Measurements from ENCODE around the gene SPI1. TPM values are rescaled to one million over a fixed set of nuclear protein-coding genes. Genes with fewer than 3 reads are reported as not detected.

Gene SPI1
- total RNA-seq (2014; rRNA removed; shearing (Covaris generic)) = not detected in 2 replicates

DNA sequence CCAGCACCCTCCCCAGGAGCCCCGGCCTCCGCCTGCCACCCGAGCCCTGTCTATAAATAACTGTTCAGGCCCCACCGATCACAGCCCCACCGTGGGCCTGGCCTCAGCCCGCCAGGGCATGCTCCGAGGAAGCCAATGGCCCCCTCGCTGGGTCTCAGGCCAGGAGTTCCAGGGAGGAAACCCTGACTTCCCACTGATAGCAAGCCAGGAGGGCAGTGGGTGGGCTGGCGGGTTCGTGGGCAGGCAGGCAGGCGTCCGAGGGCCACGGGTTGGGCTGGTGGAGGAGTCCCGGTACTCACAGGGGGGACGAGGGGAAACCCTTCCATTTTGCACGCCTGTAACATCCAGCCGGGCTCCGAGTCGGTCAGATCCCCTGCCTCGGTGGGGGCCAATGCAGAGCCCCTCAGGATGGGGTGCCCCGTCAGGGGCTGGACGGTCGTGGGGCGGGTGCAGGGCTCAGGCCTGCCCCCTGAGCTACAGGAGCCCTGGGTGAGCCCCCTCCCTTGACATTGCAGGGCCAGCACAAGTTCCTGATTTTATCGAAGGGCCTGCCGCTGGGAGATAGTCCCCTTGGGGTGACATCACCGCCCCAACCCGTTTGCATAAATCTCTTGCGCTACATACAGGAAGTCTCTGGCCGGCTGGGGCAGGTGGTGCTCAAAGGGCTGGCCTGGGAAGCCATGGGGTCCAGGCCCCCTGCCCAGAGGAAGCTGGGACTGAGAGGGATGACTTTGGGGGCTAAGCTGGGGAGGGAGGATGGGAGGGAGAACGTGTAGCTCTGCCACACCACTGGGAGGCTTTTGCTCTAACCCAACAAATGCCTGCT is at the start of gene SPI1:
SPI1 (minus strand) TSS at position 538 of the 826 bp plus-strand sequence; CDS start at position 344, 194 bp downstream.
- Histone ChIP-seq H3K4me3 (no peak within 1 kb of the TSS), H3K4me1 (replicated peaks) (peaks cover 11% of the 10 kb centered on the region), H3K9me3 (replicated peaks) (no peaks in the 10 kb centered on the region), H3K27ac (no peak within 1 kb of the TSS), H3K27me3 (replicated peaks) (no peaks in the 10 kb centered on the region), H3K36me3 (no peaks in the 10 kb centered on the region)
- DNase-seq (ENCODE audit: low read depth in 1 of 2, low spot score in 2 of 2) = peak in 1 of 2 experiments; percentile 42

DNA sequence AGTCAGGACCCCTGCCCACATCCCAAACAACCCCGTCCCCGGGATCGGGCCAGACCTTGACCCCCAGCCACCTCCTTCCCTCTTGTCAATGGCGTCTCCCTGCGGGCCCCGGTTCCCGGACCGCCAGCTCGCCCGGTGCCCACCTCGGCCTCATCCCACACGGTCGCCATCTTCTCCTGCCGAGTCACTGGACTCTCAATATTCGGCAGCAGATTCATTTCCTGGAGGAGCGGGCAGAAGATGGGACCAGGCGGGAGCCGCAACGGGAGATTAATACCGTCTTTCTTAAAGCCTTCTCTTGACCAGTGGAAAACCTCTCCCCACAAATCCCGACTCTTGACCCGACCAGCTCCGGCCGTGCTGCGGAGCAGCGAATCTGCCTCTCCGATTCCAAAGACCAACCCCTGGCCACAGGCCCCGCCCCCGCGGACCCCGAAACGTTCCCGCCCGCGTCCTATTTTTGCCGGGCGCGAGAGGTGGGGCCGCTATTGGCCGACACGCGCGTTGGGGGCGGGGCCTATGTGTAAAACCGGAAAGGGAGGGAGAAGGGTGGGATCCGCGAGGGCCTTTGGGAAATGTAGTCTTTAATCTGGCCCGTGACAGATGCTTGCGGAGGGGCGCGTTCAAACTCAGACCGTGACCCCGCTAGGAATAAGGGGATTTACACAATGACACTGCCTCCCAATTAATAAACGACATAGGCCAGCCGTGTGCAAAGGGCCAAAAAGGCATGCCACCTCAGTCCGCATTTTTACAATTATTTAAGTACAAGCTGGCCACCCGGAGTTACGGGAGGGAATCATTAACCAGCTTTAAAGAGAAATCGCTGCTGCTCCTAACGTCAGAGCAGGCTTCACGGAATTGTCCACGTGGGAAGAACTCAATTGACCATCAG is 48.0 kb upstream of the SPI1 start, which contains the start of gene PSMC3:
PSMC3 (minus strand) TSS at position 378 of the 895 bp plus-strand sequence; CDS start at position 218, 160 bp downstream.
- Histone ChIP-seq H3K27ac (peak within 1 kb of the TSS; percentile 97), H3K9me3 (replicated peaks) (no peaks in the 10 kb centered on the region), H3K27me3 (replicated peaks) (no peaks in the 10 kb centered on the region), H3K4me3 (peak within 1 kb of the TSS; percentile 76), H3K36me3 (peaks cover 48% of the 10 kb centered on the region), H3K4me1 (replicated peaks) (peaks cover 9% of the 10 kb centered on the region)
- DNase-seq (ENCODE audit: low read depth in 1 of 2, low spot score in 2 of 2) = peak; percentile 97 to 98

DNA sequence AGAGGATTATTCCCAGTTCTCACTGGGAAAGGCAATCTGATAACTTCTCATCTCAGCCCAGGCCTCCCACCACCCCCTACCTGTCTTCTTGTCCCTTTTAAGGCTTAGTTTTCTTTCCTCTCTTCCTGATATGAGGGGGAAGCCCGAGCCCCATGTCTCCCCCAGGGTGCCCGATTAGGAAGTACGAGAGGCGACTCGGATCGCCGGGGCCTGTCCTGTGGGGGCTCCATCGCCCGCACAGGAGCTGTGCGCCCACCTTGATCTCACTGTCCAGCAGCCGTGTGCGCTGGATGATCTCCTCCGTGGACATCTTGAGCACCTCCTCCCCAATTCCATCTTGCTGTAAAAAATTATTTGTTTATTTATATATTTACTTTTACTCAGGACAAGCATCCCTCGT is 47.3 kb upstream of the SPI1 start:
- Histone ChIP-seq H3K27ac (peak overlapping the region; percentile 97), H3K36me3 (peaks cover 55% of the 10 kb centered on the region), H3K27me3 (replicated peaks) (no peaks in the 10 kb centered on the region), H3K4me1 (replicated peaks) (peaks cover 9% of the 10 kb centered on the region), H3K9me3 (replicated peaks) (no peaks in the 10 kb centered on the region), H3K4me3 (peak overlapping the region; percentile 76)
- no peak for DNase-seq (ENCODE audit: low read depth in 1 of 2, low spot score in 2 of 2)

DNA sequence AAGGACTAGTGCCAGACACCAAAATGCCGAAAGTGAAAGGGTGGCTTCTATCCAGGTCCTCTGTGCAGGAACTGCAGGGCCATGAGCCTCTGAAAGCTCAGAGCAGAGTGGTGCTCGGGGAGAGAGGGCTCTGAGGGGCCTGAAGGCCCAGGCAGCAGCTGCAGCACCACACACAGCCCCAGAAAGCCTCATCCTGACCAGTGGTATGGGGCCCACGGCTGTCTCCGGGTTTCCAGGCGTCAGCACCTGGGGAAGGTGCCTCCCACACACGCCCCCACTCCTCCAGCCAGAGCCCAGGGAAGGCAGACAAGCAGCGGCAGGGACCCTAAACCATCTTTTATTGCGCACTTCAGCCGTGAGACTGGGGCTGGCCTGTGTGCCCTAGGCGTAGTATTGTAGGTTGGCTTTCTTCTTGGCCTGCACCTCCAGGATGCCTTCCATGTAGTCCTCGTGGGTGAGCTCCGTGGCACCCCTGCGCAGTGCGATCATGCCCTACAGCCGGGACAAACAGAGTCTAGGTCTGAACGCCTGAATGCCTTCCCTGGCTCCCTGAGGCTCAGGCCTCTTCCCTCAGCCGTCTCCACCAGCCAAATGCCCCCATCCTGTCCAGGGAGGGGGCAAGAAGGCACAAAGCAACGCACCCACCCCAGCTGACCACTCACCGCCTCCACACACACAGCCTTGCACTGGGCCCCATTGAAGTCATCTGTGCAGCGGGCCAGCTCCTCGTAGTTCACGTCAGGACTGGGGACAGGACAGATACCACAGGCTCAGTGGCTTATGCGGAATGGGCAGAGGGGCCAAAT is 40.3 kb upstream of the SPI1 start:
- H3K27me3 ChIP-seq (replicated peaks) = no peaks in the 10 kb centered on the region
- no peak overlapping the region for H3K27ac ChIP-seq
- no peak overlapping the region for H3K4me3 ChIP-seq
- H3K36me3 ChIP-seq = peaks cover 95% of the 10 kb centered on the region
- no peaks in the 10 kb centered on the region for H3K9me3 ChIP-seq (replicated peaks)
- H3K4me1 ChIP-seq (replicated peaks) = peaks cover 27% of the 10 kb centered on the region
- no peak for DNase-seq (ENCODE audit: low read depth in 1 of 2, low spot score in 2 of 2)

DNA sequence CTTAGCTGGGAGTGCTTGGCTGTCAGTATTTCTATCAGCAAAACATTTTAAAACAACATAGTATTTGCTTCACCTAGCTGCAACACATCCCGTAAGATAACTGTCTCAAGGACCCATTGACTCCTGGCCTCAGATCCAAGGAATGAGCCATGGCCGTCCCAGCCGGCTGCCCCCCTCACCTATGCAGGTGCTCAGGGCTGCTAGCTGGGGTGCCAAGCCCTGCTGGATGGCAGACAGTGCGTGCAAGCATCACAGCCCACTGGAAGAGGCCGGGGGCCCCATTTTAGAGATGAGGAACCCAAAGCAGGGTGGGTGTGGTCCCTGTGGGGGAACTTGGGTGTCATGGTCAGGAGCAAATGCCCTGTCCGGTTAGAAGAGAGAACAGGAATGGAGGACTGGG is 39.4 kb upstream of the SPI1 start:
- peaks cover 92% of the 10 kb centered on the region for H3K36me3 ChIP-seq
- H3K27me3 ChIP-seq (replicated peaks) = no peaks in the 10 kb centered on the region
- H3K27ac ChIP-seq = no peak overlapping the region

DNA sequence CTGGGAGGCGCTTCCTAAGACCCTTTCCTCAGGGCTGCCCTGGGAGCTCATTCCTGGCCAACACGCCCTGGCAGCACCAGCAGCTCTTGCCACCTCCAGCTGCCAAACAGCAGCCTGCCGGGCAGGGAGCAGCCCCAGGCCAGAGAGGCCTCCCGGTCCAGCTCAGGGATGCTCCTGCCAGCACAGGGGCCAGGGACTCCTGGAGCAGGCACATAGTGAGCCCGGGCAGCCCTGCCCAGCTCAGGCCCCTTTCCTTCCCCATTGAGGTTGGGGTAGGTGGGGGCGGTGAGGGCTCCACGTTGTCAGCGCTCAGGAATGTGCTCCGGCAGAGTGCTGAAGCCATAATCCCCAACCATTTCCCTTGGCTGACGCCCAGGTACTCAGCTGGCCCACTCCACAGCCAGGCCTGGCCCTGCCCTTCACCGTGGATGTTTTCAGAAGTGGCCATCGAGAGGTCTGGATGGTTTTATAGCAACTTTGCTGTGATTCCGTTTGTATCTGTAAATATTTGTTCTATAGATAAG is 37.7 kb upstream of the SPI1 start:
- peak overlapping the region; percentile 58 for H3K27ac ChIP-seq
- DNase-seq (ENCODE audit: low read depth in 1 of 2, low spot score in 2 of 2) = peak; percentile 86 to 95
- H3K27me3 ChIP-seq (replicated peaks) = no peaks in the 10 kb centered on the region
- H3K4me3 ChIP-seq = no peak overlapping the region
- H3K36me3 ChIP-seq = peaks cover 88% of the 10 kb centered on the region
- no peaks in the 10 kb centered on the region for H3K9me3 ChIP-seq (replicated peaks)
- peaks cover 27% of the 10 kb centered on the region for H3K4me1 ChIP-seq (replicated peaks)

More for the DNA sequence above, 39.4 kb upstream of the SPI1 start:
- Histone ChIP-seq H3K4me3 (no peak overlapping the region), H3K4me1 (replicated peaks) (peaks cover 27% of the 10 kb centered on the region), H3K9me3 (replicated peaks) (no peaks in the 10 kb centered on the region)
- no peak for DNase-seq (ENCODE audit: low read depth in 1 of 2, low spot score in 2 of 2)

DNA sequence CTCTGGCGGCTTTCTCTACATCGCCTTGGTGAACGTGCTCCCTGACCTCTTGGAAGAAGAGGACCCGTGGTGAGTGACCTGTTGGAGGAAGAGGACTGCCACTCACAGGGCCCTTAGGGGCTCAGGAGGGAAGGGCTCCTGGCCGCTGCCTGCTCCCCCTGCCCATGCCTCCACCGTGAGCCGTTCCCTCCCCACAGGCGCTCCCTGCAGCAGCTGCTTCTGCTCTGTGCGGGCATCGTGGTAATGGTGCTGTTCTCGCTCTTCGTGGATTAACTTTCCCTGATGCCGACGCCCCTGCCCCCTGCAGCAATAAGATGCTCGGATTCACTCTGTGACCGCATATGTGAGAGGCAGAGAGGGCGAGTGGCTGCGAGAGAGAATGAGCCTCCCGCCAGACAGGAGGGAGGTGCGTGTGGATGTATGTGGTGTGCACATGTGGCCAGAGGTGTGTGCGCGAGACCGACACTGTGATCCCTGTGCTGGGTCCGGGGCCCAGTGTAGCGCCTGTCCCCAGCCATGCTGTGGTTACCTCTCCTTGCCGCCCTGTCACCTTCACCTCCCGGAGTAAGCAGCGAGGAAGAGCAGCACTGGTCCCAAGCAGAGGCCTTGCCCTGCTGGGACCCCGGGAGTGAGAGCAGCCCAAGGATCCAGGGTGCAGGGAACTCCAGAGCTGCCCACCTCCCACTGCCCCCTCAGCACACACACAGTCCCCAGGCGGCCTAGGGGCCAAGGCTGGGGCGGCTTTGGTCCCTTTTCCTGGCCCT is 36.9 kb upstream of the SPI1 start:
- no peak overlapping the region for H3K4me3 ChIP-seq
- no peak for DNase-seq (ENCODE audit: low read depth in 1 of 2, low spot score in 2 of 2)
- peaks cover 88% of the 10 kb centered on the region for H3K36me3 ChIP-seq
- H3K27ac ChIP-seq = peak overlapping the region; percentile 58
- H3K4me1 ChIP-seq (replicated peaks) = peaks cover 28% of the 10 kb centered on the region
- H3K9me3 ChIP-seq (replicated peaks) = no peaks in the 10 kb centered on the region
- H3K27me3 ChIP-seq (replicated peaks) = no peaks in the 10 kb centered on the region

DNA sequence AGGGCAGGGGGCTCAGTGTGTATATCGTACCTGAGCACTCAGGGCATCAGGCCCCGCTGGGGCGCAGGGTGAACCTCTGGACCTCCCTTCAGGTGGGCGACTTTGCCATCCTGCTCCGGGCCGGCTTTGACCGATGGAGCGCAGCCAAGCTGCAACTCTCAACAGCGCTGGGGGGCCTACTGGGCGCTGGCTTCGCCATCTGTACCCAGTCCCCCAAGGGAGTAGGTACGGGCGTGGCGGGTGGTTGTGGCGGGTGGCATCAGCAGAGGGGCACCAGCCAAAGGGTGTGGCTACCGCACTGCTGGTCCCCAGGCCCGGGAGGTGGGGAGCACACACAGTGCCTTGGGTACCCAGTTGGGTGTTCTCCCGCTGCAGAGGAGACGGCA is 36.3 kb upstream of the SPI1 start:
- DNase-seq (ENCODE audit: low read depth in 1 of 2, low spot score in 2 of 2) = peak in 1 of 2 experiments; percentile 45
- no peaks in the 10 kb centered on the region for H3K9me3 ChIP-seq (replicated peaks)
- peaks cover 87% of the 10 kb centered on the region for H3K36me3 ChIP-seq
- H3K27ac ChIP-seq = no peak overlapping the region
- no peaks in the 10 kb centered on the region for H3K27me3 ChIP-seq (replicated peaks)
- no peak overlapping the region for H3K4me3 ChIP-seq
- peaks cover 34% of the 10 kb centered on the region for H3K4me1 ChIP-seq (replicated peaks)

DNA sequence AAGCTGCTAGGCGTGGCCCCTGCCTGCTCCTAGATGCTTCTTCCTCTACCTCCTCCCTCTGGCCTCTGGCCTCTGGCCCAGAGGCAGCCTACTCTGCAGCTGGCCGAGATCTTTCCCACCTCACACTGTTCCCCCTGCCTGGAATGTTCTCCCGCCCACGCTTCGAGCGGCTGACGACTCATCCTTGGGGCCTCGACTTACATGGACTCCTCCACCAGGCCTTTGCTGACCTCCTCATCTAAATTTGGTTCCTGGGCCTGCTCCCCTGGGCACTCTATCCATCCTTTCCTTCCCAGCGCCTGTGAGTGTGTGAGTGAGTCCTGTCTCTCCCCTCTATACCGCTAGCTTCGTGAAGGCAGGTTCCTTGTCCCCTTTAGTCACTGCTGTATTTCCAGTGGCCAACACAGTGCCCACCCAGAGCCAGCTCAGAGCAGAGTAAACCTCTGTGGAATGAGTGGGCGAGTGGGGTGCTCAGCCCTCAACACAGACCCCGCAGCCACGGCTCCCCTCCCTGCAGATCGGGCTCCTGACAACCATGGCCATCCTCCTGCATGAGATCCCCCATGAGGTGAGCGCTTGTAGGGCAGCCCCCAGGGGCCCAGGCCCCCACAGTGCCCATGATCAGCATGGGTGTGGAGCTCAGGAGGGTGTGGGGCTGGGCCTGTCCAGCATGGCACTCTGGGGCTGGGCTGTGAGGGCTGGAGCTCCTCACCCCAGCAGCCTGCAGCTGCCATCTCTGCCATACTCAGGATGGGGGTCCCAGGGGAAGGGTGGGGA is 35.7 kb upstream of the SPI1 start:
- DNase-seq (ENCODE audit: low read depth in 1 of 2, low spot score in 2 of 2) = no peak
- Histone ChIP-seq H3K9me3 (replicated peaks) (no peaks in the 10 kb centered on the region), H3K4me1 (replicated peaks) (peaks cover 40% of the 10 kb centered on the region), H3K36me3 (peaks cover 81% of the 10 kb centered on the region), H3K27me3 (replicated peaks) (no peaks in the 10 kb centered on the region), H3K4me3 (no peak overlapping the region), H3K27ac (no peak overlapping the region)

DNA sequence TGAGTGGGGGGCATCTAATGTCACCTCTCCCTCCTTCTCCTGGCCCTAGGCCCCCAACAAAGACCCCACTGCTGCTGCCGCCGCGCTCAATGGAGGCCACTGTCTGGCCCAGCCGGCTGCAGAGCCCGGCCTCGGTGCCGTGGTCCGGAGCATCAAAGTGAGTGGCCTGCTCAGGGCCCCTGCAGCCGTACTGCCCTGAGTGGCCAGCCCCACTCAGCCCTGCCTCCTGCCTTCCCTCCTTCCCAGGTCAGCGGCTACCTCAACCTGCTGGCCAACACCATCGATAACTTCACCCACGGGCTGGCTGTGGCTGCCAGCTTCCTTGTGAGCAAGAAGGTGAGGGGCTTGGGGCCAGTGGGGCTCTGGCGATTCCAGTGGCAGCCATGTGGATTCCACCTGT is 35.0 kb upstream of the SPI1 start:
- no peak for DNase-seq (ENCODE audit: low read depth in 1 of 2, low spot score in 2 of 2)
- Histone ChIP-seq H3K27me3 (replicated peaks) (no peaks in the 10 kb centered on the region), H3K4me3 (no peak overlapping the region), H3K27ac (no peak overlapping the region), H3K4me1 (replicated peaks) (peaks cover 43% of the 10 kb centered on the region), H3K36me3 (peaks cover 73% of the 10 kb centered on the region), H3K9me3 (replicated peaks) (no peaks in the 10 kb centered on the region)

DNA sequence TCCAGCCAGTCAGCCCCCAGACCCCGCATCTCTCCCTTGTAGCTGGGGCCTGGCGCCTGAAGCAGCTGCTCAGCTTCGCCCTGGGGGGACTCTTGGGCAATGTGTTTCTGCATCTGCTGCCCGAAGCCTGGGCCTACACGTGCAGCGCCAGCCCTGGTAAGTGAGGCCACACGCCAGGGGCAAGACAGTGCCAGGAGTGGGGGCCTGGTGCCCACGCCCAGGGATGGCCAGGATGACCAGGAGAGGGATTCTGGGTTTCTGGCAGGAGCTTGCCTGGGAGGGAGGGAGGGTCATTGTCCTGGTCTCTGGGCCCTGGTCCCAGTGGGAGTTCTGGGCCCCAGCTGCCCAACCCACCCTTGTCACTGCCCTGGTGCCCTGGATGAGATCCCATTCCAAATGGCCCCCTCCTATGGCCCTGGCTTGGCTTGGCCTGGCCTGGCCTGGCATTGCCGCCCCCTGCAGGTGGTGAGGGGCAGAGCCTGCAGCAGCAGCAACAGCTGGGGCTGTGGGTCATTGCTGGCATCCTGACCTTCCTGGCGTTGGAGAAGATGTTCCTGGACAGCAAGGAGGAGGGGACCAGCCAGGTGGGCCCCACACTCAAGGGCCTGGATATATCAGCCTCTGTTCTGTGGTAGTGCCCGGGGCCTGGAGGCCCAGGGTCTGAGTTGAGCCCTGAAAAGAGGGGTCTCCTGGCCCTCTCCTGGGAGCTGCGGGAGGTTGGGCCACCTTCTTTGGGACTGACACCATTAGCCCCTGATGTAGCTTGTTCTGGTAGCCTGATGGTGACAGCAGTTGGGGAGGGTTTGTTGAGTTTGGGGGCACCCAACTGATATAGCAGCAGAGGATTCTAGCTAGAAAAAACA is 33.8 kb upstream of the SPI1 start:
- peak in 1 of 2 experiments; percentile 70 for DNase-seq (ENCODE audit: low read depth in 1 of 2, low spot score in 2 of 2)
- H3K9me3 ChIP-seq (replicated peaks) = no peaks in the 10 kb centered on the region
- peaks cover 61% of the 10 kb centered on the region for H3K36me3 ChIP-seq
- peaks cover 46% of the 10 kb centered on the region for H3K4me1 ChIP-seq (replicated peaks)
- no peak overlapping the region for H3K4me3 ChIP-seq
- no peaks in the 10 kb centered on the region for H3K27me3 ChIP-seq (replicated peaks)
- H3K27ac ChIP-seq = no peak overlapping the region
